ENCODE results near the gene TBX10.

Gene TBX10

DNA sequence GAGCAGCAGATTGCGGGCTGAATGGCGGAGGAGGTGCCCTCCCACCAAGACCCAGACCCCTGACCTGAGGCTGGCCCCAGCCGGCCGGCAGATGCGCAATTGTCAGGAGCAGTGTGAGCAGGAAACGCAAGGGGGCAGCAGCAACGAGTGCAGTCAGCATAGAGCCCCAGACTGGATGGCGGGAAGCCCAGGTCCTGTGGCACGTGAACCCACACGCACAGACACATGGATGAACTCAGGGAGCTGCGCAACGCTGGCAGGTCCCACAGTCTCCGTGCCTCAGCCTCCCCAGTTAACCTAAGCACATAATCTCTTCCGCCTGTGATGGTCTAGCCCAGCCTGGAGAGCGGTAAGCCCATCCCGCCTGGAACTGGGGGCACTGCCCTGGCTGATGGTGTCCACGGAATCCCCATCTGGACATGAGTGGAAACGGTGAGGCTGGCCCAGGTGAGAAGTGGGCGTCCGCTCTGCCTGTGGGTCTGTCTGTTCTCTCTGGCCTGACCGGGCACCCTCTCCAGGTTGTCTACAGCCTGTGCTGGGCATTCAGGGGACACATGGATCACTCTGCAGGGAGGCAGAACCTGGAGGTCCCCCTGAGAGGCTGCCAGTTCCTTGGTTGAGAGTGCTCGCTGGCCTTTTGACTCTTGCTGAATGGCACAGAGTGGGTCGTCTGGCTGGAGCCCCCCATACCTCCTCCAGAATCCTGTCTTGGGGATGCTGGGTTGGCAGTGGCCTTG, 626 bp upstream of the TBX10 start:
- TF ChIP-seq, protein P1, sequence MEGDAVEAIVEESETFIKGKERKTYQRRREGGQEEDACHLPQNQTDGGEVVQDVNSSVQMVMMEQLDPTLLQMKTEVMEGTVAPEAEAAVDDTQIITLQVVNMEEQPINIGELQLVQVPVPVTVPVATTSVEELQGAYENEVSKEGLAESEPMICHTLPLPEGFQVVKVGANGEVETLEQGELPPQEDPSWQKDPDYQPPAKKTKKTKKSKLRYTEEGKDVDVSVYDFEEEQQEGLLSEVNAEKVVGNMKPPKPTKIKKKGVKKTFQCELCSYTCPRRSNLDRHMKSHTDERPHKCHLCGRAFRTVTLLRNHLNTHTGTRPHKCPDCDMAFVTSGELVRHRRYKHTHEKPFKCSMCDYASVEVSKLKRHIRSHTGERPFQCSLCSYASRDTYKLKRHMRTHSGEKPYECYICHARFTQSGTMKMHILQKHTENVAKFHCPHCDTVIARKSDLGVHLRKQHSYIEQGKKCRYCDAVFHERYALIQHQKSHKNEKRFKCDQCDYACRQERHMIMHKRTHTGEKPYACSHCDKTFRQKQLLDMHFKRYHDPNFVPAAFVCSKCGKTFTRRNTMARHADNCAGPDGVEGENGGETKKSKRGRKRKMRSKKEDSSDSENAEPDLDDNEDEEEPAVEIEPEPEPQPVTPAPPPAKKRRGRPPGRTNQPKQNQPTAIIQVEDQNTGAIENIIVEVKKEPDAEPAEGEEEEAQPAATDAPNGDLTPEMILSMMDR (conservative IDR thresholded peaks at IDR 0.05): peak; percentile 17
- H3K27ac ChIP-seq: no peak overlapping the region

DNA sequence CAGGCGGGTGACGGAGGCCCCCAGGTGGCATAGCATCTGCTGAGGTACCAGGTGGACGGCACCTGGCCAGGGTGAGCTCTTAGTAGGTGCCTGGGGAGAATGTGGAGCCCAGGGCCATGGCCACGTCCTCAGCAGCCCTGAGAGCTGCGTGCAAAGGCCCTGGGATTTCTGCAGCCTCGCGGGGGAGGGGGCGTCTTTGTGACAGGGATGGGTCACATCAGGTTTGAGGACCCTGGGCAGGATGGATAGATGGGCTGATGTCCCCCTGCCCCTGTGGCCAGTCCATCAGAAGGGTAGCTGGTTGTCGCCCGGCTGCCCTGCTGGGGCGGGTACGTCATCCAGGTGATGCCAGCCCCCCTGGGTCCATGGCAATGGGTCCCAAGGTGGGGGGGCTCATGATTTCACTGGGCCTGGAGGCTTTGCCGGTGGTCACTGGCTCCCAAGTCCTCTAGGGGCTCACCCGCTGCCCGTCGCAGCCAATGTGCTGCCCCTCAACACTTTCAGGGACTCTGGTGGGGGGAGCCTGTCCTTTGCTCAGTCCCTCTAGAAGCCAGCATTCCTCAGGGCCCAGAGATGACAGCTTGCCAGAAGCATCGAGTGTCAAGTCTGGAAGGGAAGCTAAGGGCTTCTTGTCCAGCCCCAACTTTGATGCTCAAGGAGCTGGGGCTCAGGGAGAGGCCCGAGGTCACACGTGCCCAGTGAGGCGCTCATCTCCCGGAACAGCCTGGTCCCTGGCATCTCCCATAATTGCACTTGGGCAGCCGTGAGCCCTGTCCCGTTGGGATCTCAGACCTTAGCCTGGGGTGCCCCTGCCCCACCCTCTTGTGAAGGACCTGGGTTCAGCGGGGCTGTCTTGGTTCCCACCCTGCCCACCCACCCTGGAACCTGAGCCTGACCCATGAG, 777 bp downstream of the TBX10 start:
- peak overlapping the region; percentile 59; the same call in 1 of the 2 replicates for H3K27ac ChIP-seq
- TF ChIP-seq, protein P1 (conservative IDR thresholded peaks at IDR 0.05): no peak

DNA sequence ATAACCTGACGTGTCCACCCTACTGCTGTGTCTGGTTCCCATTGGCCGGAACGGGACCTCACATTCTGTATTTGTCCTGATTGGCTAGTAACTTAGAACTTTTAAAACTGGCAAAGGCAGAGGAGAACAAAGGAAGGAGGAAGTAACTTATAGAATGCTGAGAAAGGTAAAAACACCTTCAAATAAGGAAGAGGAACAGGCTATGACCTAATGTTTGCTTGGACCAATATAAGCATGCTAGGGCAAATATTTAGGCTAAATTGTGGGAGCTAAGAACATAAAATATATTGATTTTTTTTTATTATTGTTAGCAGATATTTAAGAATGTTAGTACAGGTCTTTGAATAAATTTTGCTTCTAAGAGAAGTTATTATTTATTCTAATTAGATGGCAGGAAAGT, 2.1 kb downstream of the TBX10 start:
- H3K27ac ChIP-seq: peak overlapping the region; percentile 59

DNA sequence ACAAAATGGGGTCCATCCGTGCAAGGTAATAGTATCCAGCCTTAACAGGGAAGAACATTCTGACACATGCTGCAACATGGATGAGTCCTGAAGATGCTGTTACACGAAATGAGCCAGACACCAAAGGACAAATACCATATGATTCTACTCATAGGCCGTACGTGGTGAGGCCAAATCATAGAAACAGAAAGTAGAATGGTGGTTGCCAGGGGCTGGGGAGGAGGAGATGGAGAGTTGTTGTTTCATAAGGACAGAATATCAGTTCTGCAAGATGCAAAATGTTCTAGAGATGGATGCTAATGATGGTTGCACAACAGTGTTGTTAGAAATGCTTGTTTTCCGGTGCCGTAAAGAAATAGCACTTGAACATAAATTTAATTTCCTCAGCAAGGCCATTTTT, 2.6 kb downstream of the TBX10 start:
- H3K27ac ChIP-seq: peak overlapping the region; percentile 59
- TF ChIP-seq, protein P1 (conservative IDR thresholded peaks at IDR 0.05): no peak

GRCh38 chr11:67635231-67635521, 4.4 kb downstream of the TBX10 start:
- TF ChIP-seq, protein P1 (conservative IDR thresholded peaks at IDR 0.05): no peak
- H3K27ac ChIP-seq: peak overlapping the region; percentile 96; the same call in 1 of the 2 replicates

DNA sequence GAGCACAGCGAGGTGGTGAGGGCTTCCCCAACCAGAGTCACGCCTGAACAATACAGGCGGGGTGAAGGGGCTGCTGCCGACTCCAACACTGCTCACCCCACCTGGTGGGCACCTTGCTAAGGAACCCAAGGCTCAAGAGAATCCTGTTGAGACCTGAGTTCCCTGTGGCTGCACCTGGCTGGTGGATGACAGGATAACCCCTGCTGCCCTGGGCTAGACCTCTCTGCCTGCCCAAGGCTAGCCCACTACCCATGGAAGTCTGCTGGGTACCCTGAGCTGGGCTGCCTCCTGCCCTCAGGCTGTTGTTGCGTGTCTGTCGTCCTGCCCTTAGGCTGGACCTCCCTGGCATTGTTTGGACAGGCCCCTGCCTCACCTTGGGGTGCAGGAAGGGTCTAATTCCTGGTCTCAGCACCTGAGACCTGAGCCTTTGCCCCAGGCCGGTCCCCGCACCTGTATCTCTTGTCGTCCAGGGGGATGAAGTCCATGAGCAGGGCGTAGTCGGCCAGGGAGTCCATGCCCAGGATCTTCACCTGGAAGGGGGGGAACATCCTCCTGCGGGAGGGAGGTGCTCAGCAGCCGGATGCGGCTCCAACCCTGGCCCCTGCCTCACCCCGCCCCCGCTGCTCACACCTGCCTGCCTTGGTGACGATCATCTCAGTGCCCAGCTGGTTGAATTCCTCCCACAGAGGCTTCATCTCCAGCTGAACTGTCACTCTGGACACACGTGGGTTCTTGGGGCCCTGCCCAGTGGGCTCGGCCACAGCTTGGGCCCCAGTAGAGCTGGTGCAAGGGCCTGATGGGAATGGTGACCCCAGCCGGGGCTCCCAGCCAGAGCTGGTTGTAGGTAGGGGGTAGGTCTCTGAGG, 5.0 kb downstream of the TBX10 start:
- TF ChIP-seq, protein P1 (conservative IDR thresholded peaks at IDR 0.05): no peak
- H3K27ac ChIP-seq: peak overlapping the region; percentile 96; the same call in 1 of the 2 replicates

- H3K27ac ChIP-seq: peak overlapping the region; percentile 96
- TF ChIP-seq, protein P1 (conservative IDR thresholded peaks at IDR 0.05): no peak
Observed at GRCh38 chr11:67633758-67634365, 5.7 kb downstream of the TBX10 start.
